ENCODE measurements around the gene TPST2. TPM values are rescaled to one million over a fixed set of nuclear protein-coding genes. Genes with fewer than 3 reads are reported as not detected.

The TPST2 gene
- total RNA-seq, 1 donor: 25.0 TPM

GRCh38 chr22:26485013-26485412, 104.9 kb downstream of the TPST2 start:
- DNase-seq (ENCODE audit: low read depth): peak; percentile 70
- TF ChIP-seq CTCF (IDR thresholded peaks at IDR 0.05; ENCODE audit: insufficient read depth, low read depth, low read length): no peak
- no peak overlapping the region for H3K4me3 ChIP-seq (ENCODE audit: low read depth, low read length)

GRCh38 chr22:26484360-26484706, 105.6 kb downstream of the TPST2 start:
- H3K4me3 ChIP-seq (ENCODE audit: low read depth, low read length): peak overlapping the region; percentile 90
- no peak for TF ChIP-seq CTCF (IDR thresholded peaks at IDR 0.05; ENCODE audit: insufficient read depth, low read depth, low read length)
- peak; percentile 18 for DNase-seq (ENCODE audit: low read depth)

- H3K4me3 ChIP-seq (ENCODE audit: low read depth, low read length): peak within 1 kb of the TSS; percentile 90
- TF ChIP-seq CTCF (IDR thresholded peaks at IDR 0.05; ENCODE audit: insufficient read depth, low read depth, low read length): no peak
- DNase-seq (ENCODE audit: low read depth): peak; percentile 93
These were observed 106.2 kb downstream of the TPST2 start, which contains the start of the genes HPS4 and SRRD for GRCh38 chr22:26483439-26484359. HPS4 (minus strand) TSS chr22:26483783; CDS start chr22:26481762, 2,021 bp downstream. SRRD (plus strand) TSS chr22:26483877; CDS start chr22:26483891, 14 bp downstream.

- H3K4me3 ChIP-seq (ENCODE audit: low read depth, low read length): peak overlapping the region; percentile 90
- DNase-seq (ENCODE audit: low read depth): no peak
- TF ChIP-seq CTCF (IDR thresholded peaks at IDR 0.05; ENCODE audit: insufficient read depth, low read depth, low read length): no peak
These were observed 106.9 kb downstream of the TPST2 start for GRCh38 chr22:26483043-26483438.

- no peak for TF ChIP-seq CTCF (IDR thresholded peaks at IDR 0.05; ENCODE audit: insufficient read depth, low read depth, low read length)
- H3K4me3 ChIP-seq (ENCODE audit: low read depth, low read length): no peak overlapping the region
- no peak for DNase-seq (ENCODE audit: low read depth)
These were observed 107.8 kb downstream of the TPST2 start for GRCh38 chr22:26482161-26482560.

GRCh38 chr22:26481694-26482093, 108.2 kb downstream of the TPST2 start:
- no peak for DNase-seq (ENCODE audit: low read depth)

More at GRCh38 chr22:26481694-26482093, 108.2 kb downstream of the TPST2 start:
- no peak overlapping the region for H3K4me3 ChIP-seq (ENCODE audit: low read depth, low read length)
- TF ChIP-seq CTCF (IDR thresholded peaks at IDR 0.05; ENCODE audit: insufficient read depth, low read depth, low read length): no peak
